GM12878 (cell line): Measurements from ENCODE around the gene XPC. TPM values are rescaled to one million over a fixed set of nuclear protein-coding genes. Genes with fewer than 3 reads are reported as not detected.
A peak's percentile ranks its signal among the peaks of the same experiment; 100 is the strongest.

Experiments used
- ATF3 ChIP-seq: IDR thresholded peaks from 2 replicates; pipeline ENCODE4 v1.6.1; 2011; ENCODE audit warnings: low read depth, mild to moderate bottlenecking, low read length, moderate library complexity, borderline replicate concordance; ENCODE audit errors: extremely low read depth
- BCL11A ChIP-seq: IDR thresholded peaks from 2 replicates; pipeline ENCODE4 v1.6.1; 2011; ENCODE audit warnings: low read depth, low read length
- CUX1 ChIP-seq: IDR thresholded peaks from 2 replicates; pipeline ENCODE4 v1.6.1; 2012; ENCODE audit warnings: improper control_type of control experiment, low read depth, low read length; ENCODE audit not compliant: insufficient replicate concordance
- E2F4 ChIP-seq: IDR thresholded peaks from 2 replicates; pipeline ENCODE4 v1.6.1; 2012; ENCODE audit warnings: low read depth, low read length, improper control_type of control experiment
- KDM1A ChIP-seq: fragments of 200-600 bp; sonication (generic); IDR thresholded peaks from 2 replicates; pipeline ENCODE4 v1.6.1; 2016; ENCODE audit warnings: borderline replicate concordance
- NFYB ChIP-seq: IDR thresholded peaks from 2 replicates; pipeline ENCODE4 v1.6.1; 2011; ENCODE audit warnings: low read depth, mild to moderate bottlenecking, low read length, improper control_type of control experiment, moderate library complexity; ENCODE audit not compliant: insufficient read depth
- NRF1 ChIP-seq: conservative IDR thresholded peaks from 2 replicates; pipeline ENCODE4 v1.6.1; 2011; ENCODE audit warnings: mild to moderate bottlenecking, low read depth, low read length, improper control_type of control experiment
- PAX8 ChIP-seq: fragments of 450-650 bp; IDR thresholded peaks from 2 replicates; pipeline ENCODE4 v1.6.1; 2017; ENCODE audit warnings: mild to moderate bottlenecking, moderate library complexity
- POLR2A ChIP-seq: IDR thresholded peaks from 2 replicates; pipeline ENCODE4 v1.6.1; 2011; ENCODE audit warnings: low read depth, mild to moderate bottlenecking, low read length
- RELA ChIP-seq: fragments of 450-650 bp; IDR thresholded peaks from 2 replicates; pipeline ENCODE4 v1.8.0; 2014; ENCODE audit warnings: borderline replicate concordance; ENCODE audit not compliant: partially characterized antibody
- SIN3A ChIP-seq: IDR thresholded peaks from 2 replicates; pipeline ENCODE4 v1.6.1; 2012; ENCODE audit warnings: low read depth, low read length, improper control_type of control experiment
- SMARCA5 ChIP-seq: fragments of 450-650 bp; IDR thresholded peaks from 2 replicates; pipeline ENCODE4 v1.6.1; 2017; ENCODE audit warnings: mild to moderate bottlenecking
- SMC3 ChIP-seq: IDR thresholded peaks from 2 replicates; pipeline ENCODE4 v1.6.1; 2011; ENCODE audit warnings: low read length, improper control_type of control experiment, borderline replicate concordance
- YBX1 ChIP-seq: fragments of 450-650 bp; IDR thresholded peaks from 2 replicates; pipeline ENCODE4 v1.6.1; 2016; ENCODE audit warnings: antibody characterized with exemption
- ZBED1 ChIP-seq: IDR thresholded peaks from 2 replicates; pipeline ENCODE4 v1.6.1; 2016; ENCODE audit warnings: borderline replicate concordance
- ZBTB4 ChIP-seq: fragments of 450-650 bp; formaldehyde crosslinking; IDR thresholded peaks from 2 replicates; pipeline ENCODE4 v1.4.0; 2022; ENCODE audit warnings: mild to moderate bottlenecking, moderate library complexity
- ZNF207 ChIP-seq: fragments of 450-650 bp; IDR thresholded peaks from 2 replicates; pipeline ENCODE4 v1.6.1; 2014; ENCODE audit warnings: antibody characterized with exemption, mild to moderate bottlenecking, borderline replicate concordance
- ZNF274 ChIP-seq: IDR thresholded peaks from one replicate; pipeline ENCODE4 v1.8.0; 2011; ENCODE audit not compliant: insufficient read length, insufficient read depth
- polyA plus RNA-seq, 11 experiments: library from polyadenylated mRNA; depleted of rRNA in 4 of 11; unstranded in 6 of 11; stranded (reverse) in 5 of 11; fragments of >200 nt; fragmentation: Nextera tagmentation in 4 of 11; fragmentation: Illumina TruSeq in 1 of 11; extraction: Ambion mirVana in 4 of 11; extraction: Trizol in 1 of 11; gene quantifications; 1 replicate in 1 of 11; 2 replicates in 10 of 11; pipeline versions ENCODE4 v1.2.1 to v1.2.3, GENCODE V29; 2011 to 2016; ENCODE audit warnings: inconsistent platforms in 2 of 11, missing spikeins in 2 of 11, low read depth in 1 of 11
- total RNA-seq, 4 experiments: library from RNA; depleted of rRNA in 3 of 4; stranded (reverse); fragments of >200 nt in 3 of 4; fragmentation: Illumina TruSeq in 1 of 4; extraction: Trizol in 1 of 4; gene quantifications; 2 replicates each; pipeline versions ENCODE4 v1.2.1 to v1.2.3, GENCODE V29; 2013 to 2021

Gene XPC
- total and polyA plus RNA-seq, 10 of the 15 experiments (the other 5 are each of a cell fraction or from before 2014, with no cell fraction given), result 4.0 to 48.3 (median 29.8) TPM

- TF ChIP-seq SIN3A (peak; percentile 92), CUX1 (no peak), SMC3 (no peak), NRF1 (no peak), ZBED1 (no peak), ZBTB4 (CRISPR knock-in tag) (no peak), POLR2A (peak; percentile 98), ZNF207 (peak; percentile 66), NFYB (peak; percentile 58; the same call in 1 of the 2 replicates), PAX8 (no peak), ATF3 (no peak), SMARCA5 (peak; percentile 92; the same call in 1 of the 2 replicates), KDM1A (no peak), E2F4 (peak; percentile 88), YBX1 (no peak), RELA (no peak), ZNF274 (no peak), BCL11A (no peak)
Observed at GRCh38 chr3:14178247-14179113, at the start of gene XPC, which contains the start of gene LSM3 (continued).
